Testis (tissue), 2 donors: ENCODE measurements around the gene CORO2B.

Experiments
- POLR2A ChIP-seq: fragments of 450-650 bp; IDR thresholded peaks from one replicate; pipeline ENCODE4 v1.6.1; 2017; ENCODE audit warnings: antibody characterized with exemption, mild to moderate bottlenecking, moderate library complexity
- TF ChIP-seq, protein P1 (sequence below), 3 experiments: fragments of 450-650 bp in 2 of 3; fragments of 200-600 bp in 1 of 3; sonication (generic) in 1 of 3; IDR thresholded peaks; one replicate each; pipeline ENCODE4 v1.5.1; 2016 to 2019; ENCODE audit warnings: antibody characterized with exemption in 3 of 3, mild to moderate bottlenecking in 2 of 3, moderate library complexity in 1 of 3

DNA sequence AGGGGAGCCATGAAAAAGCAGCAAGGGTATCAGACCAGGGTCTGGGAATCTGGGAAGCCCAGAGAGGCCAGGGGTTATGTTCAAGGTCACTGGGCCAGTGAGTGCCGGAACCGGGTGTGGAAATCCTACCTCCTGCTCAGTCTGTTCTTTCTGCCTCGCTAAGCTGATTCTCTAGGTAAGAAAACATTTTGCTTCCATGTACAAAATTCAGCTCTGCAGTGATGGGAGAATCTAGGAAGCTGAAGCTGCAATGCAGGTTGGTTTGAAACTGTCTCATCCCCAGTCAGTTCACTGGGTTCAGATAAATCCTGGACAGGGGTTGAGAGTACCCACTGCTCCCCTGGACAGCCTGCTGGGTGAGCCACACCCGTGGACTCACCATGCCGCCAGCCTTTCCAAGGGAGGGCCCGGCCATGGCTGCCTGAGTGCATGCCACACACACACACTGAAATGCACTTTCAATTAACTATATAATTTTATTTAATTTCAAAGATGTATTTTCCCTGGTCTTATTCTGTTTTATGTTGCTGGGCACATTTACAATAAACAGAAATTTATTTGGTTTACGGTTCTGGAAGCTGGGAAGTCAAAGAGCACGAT lies 108.4 kb downstream of the CORO2B start:
- TF ChIP-seq, protein P1, sequence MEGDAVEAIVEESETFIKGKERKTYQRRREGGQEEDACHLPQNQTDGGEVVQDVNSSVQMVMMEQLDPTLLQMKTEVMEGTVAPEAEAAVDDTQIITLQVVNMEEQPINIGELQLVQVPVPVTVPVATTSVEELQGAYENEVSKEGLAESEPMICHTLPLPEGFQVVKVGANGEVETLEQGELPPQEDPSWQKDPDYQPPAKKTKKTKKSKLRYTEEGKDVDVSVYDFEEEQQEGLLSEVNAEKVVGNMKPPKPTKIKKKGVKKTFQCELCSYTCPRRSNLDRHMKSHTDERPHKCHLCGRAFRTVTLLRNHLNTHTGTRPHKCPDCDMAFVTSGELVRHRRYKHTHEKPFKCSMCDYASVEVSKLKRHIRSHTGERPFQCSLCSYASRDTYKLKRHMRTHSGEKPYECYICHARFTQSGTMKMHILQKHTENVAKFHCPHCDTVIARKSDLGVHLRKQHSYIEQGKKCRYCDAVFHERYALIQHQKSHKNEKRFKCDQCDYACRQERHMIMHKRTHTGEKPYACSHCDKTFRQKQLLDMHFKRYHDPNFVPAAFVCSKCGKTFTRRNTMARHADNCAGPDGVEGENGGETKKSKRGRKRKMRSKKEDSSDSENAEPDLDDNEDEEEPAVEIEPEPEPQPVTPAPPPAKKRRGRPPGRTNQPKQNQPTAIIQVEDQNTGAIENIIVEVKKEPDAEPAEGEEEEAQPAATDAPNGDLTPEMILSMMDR (IDR thresholded peaks at IDR 0.05): no peak
- no peak for TF ChIP-seq POLR2A
